ENCODE results near the gene CCDC83. TPM values are rescaled to one million over a fixed set of nuclear protein-coding genes. Genes with fewer than 3 reads are reported as not detected.

CCDC83 gene
- polyA plus RNA-seq, 3 donors: not detected

DNA sequence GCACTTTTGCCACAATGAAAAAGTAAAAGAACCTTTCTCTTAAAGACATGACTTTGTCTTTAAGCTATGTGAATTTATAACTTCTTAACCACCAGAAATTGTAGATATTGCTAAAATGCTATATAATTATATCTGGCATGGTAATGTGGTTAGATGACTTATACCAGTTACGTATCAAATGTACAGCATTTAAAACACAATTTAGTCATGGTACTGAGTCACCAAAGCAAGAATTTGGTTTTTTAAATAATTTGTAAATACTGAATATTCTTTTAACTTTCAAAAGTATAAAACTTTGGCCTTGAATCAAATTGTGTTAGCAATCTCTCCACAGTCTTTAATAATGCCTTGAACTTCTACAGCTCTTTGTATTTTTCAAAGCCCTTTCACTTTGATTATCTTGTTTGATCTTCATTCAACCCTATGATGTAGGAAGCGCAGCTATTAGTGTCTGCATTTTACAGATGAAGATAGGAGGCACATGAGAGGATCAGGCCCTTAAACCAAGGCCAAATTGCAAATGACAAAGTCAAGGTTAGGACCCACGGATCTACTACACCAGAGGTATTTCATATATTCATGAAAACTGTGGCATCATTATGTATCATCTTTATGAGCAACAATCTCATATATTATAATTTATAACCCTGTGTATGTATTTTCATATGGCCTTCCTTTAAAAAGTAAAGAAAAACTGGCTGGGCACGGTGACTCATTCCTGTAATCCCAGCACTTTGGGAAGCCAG, 39.8 kb upstream of the CCDC83 start:
- Histone ChIP-seq H3K27me3 (ENCODE audit: control insufficient read depth in 2 of 2, insufficient read depth in 2 of 2, low read length in 2 of 2) (peaks cover 5 to 19% of the 10 kb centered on the region in 2 donors), H3K79me2 (ENCODE audit: insufficient read depth, low read length) (no peaks in the 10 kb centered on the region), H3K4me3 (replicated peaks in 1 of 3; ENCODE audit: low read depth in 2 of 3, low read length in 3 of 3) (no peak overlapping the region), H3K4me1 (ENCODE audit: control insufficient read depth in 1 of 2, insufficient read depth in 2 of 2, low read length in 2 of 2) (peaks cover 8 to 10% of the 10 kb centered on the region in 2 donors), H3K36me3 (replicated peaks in 1 of 2; ENCODE audit: control insufficient read depth in 1 of 2, insufficient read depth in 2 of 2, low read length in 2 of 2) (no peaks in the 10 kb centered on the region), H4K20me1 (ENCODE audit: insufficient read depth, low read length) (no peaks in the 10 kb centered on the region), H2AFZ (ENCODE audit: insufficient read depth, low read depth, low read length, poor library complexity, severe bottlenecking) (no peak overlapping the region), H3K9ac (ENCODE audit: insufficient read depth, low read length, poor library complexity, severe bottlenecking) (no peak overlapping the region), H3K27ac (ENCODE audit: low read depth in 1 of 2, low read length in 2 of 2) (no peak overlapping the region), H3K9me3 (replicated peaks in 1 of 2; ENCODE audit: control insufficient read depth in 1 of 2, insufficient read depth in 1 of 2, low read length in 2 of 2) (no peaks in the 10 kb centered on the region), H3K4me2 (replicated peaks; ENCODE audit: extremely low read depth, low read length, poor library complexity, severe bottlenecking) (no peak overlapping the region)
- no peak for DNase-seq
- Mint-ChIP-seq H3K9me3 (peaks cover 0 to 5% (median 3%) of the 10 kb centered on the region in 7 donors), H3K27me3 (ENCODE audit: low read depth in 3 of 3) (peaks cover 17 to 20% (median 20%) of the 10 kb centered on the region in 3 donors), H3K4me1 (peaks cover 11% of the 10 kb centered on the region), H3K4me3 (no peak overlapping the region), H3K36me3 (no peaks in the 10 kb centered on the region), H3K27ac (no peak overlapping the region)
- intact Hi-C loops (cut with micrococcal nuclease): no loop called here
- WGBS (ENCODE audit: insufficient coverage): 100% methylated on average over 1 of the region's 4 CpGs
- no peak for TF ChIP-seq CTCF (IDR thresholded peaks at IDR 0.05)

GRCh38 chr11:85819441-85819840, 35.7 kb upstream of the CCDC83 start:
- Histone ChIP-seq H3K36me3 (replicated peaks in 1 of 2; ENCODE audit: control insufficient read depth in 1 of 2, insufficient read depth in 2 of 2, low read length in 2 of 2) (no peaks in the 10 kb centered on the region), H3K4me1 (ENCODE audit: control insufficient read depth in 1 of 2, insufficient read depth in 2 of 2, low read length in 2 of 2) (no peaks in the 10 kb centered on the region), H2AFZ (ENCODE audit: insufficient read depth, low read depth, low read length, poor library complexity, severe bottlenecking) (no peak overlapping the region), H3K27me3 (ENCODE audit: control insufficient read depth in 2 of 2, insufficient read depth in 2 of 2, low read length in 2 of 2) (no peaks in the 10 kb centered on the region), H3K4me3 (replicated peaks in 1 of 3; ENCODE audit: low read depth in 2 of 3, low read length in 3 of 3) (no peak overlapping the region), H3K9me3 (replicated peaks in 1 of 2; ENCODE audit: control insufficient read depth in 1 of 2, insufficient read depth in 1 of 2, low read length in 2 of 2) (no peaks in the 10 kb centered on the region), H3K27ac (ENCODE audit: low read depth in 1 of 2, low read length in 2 of 2) (no peak overlapping the region), H3K79me2 (ENCODE audit: insufficient read depth, low read length) (no peaks in the 10 kb centered on the region), H3K4me2 (replicated peaks; ENCODE audit: extremely low read depth, low read length, poor library complexity, severe bottlenecking) (no peak overlapping the region), H3K9ac (ENCODE audit: insufficient read depth, low read length, poor library complexity, severe bottlenecking) (no peak overlapping the region), H4K20me1 (ENCODE audit: insufficient read depth, low read length) (no peaks in the 10 kb centered on the region)
- intact Hi-C loops (cut with micrococcal nuclease): no loop called here
- Mint-ChIP-seq H3K4me3 (no peak overlapping the region), H3K27me3 (ENCODE audit: low read depth in 3 of 3) (peaks cover 2 to 4% (median 2%) of the 10 kb centered on the region in 3 donors), H3K36me3 (no peaks in the 10 kb centered on the region), H3K9me3 (no peaks in the 10 kb centered on the region), H3K4me1 (no peaks in the 10 kb centered on the region), H3K27ac (no peak overlapping the region)
- no peak for TF ChIP-seq CTCF (IDR thresholded peaks at IDR 0.05)
- no peak for DNase-seq
